ENCODE measurements around the gene TNFRSF18.
A peak's percentile ranks its signal among the peaks of the same experiment; 100 is the strongest.
"Not testable (repeated sequence)": the region's sequence is repeated elsewhere in the genome, so short reads cannot be mapped to it uniquely, and the experiment has no call there.

The TNFRSF18 gene, protein sequence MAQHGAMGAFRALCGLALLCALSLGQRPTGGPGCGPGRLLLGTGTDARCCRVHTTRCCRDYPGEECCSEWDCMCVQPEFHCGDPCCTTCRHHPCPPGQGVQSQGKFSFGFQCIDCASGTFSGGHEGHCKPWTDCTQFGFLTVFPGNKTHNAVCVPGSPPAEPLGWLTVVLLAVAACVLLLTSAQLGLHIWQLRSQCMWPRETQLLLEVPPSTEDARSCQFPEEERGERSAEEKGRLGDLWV

GRCh38 chr1:1206376-1206965 is at the start of gene TNFRSF18:
Gene TNFRSF18, minus strand, starts transcription at chr1:1206592. Its CDS starts 21 bp downstream, at chr1:1206571.
- DNase-seq (ENCODE audit: low spot score), result peak; percentile 35

GRCh38 chr1:1255611-1256010 is 49.2 kb upstream of the TNFRSF18 start:
- no peak for DNase-seq (ENCODE audit: low spot score)

DNA sequence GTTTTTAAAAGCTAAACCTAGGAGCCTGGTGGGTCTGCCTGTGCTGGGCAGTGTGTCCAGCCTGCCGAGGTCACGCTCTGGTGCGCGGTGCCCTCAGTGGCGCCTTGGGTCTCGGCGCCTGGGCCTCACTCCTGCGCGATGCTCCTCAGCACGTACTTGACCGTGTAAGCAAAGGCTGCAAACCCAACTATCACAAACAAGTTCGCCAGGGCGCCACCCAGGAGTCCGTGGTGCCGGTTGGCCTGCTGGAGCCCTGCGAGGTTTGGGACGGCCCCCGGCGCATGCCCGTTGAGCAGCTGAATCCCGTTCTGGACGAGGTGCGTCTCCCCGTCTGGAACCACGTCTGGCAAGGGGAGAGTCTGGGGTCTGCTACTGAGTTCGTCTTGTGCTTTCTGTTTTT is 48.7 kb upstream of the TNFRSF18 start:
- no peak for DNase-seq (ENCODE audit: low spot score)

DNA sequence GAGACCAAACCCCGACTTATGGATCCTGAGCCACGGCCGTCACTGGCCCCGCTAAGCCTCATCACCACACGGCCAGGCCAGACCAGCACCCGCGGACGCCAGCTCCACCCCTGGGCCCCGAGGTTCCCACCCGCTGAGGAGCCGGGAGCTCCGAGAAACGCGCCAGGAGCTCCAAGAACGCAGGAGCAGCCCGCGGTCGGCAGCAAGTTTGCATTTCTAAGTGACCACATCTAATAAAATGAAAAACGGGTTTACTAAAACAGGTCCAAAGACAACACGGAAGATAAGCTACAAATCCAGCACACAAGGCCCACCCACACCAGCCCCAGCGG is 48.2 kb upstream of the TNFRSF18 start:
- DNase-seq (ENCODE audit: low spot score), result no peak

DNA sequence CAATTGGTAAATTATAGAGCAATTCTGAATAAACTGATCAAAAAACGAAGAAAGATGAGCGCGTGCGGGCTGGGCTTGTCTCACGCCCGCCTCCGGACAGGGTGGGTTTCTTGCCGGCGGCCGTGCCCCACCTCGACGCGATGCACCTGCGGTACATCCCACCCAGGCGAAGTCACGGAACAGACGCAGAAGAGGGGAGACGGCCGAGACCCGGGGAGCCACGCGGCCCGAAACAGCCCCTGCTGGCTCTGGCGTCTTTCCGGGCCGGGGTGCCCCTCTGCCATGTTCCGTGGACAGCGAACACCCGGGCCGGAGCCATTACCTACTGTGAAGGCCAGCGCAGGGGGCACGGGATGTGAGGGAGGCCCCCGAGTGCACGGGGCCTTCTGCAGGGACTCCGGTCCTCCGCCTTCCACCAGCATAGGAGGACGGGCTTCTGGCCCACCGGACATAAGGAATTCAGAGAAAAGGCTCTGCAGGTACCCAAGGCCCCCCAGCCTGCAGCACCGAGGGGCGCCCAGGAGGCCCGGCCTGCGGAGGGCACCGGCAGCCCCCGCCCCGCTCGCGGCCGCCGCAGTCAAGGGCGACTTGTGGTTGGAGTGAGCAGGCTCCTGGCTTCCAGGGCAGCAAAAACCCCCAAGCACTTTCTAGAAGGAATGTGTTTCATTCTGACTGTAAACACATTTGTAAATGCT is 47.7 kb upstream of the TNFRSF18 start:
- DNase-seq (ENCODE audit: low spot score), result no peak

DNA sequence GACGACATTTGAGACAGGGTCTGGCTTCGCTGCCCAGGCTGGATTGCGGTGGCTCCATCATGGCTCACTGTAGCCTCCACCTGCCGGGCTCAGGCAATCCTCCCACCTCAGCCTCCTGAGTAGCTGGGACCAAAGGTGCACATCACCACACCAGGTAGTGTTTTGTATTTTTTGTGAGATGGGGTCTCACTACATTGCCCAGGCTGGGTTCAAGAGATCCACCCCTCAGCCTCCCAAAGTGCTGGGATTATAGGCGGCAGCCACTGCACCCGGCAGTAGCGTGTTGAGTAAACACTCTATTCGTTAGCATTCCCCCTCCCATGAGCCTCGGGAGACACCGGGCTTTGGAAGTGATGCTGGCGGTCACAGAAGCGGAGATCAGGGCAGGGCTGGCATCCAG is 46.9 kb upstream of the TNFRSF18 start:
- DNase-seq (ENCODE audit: low spot score), result no peak

DNA sequence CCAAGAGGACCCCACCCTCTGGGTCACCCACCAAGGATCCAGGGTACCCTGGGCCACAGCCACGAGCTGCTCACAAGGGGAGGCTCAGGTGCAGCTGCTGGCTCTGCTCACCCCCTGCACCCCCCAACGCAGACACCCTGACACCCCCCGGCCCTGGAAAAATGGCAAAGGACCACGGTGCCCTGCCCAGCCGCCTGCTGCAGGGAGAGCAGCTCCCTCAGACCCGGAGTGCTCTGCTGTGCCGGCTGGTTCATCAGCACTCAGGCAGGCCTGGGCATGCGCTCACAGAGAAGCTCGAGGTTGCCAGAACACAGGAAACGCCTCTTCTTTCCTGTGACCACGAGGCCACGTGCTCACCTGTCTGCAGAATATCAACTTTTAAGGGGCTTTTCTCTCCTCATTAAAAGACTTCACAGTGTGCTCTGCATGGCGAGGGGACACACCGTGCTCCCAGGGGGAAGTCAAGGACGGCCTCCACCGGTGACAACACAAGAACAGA is 44.4 kb upstream of the TNFRSF18 start:
- peak; percentile 68 for DNase-seq (ENCODE audit: low spot score)

GRCh38 chr1:1248009-1248913 is 41.9 kb upstream of the TNFRSF18 start:
- not testable (repeated sequence) for DNase-seq (ENCODE audit: low spot score)

GRCh38 chr1:1247341-1247913 is 41.0 kb upstream of the TNFRSF18 start:
- no peak for DNase-seq (ENCODE audit: low spot score)

GRCh38 chr1:1246577-1247340 is 40.4 kb upstream of the TNFRSF18 start, which contains the start of gene C1QTNF12:
Gene C1QTNF12, minus strand, starts transcription at chr1:1246722. Its CDS starts 32 bp downstream, at chr1:1246690.
- no peak for DNase-seq (ENCODE audit: low spot score)

DNA sequence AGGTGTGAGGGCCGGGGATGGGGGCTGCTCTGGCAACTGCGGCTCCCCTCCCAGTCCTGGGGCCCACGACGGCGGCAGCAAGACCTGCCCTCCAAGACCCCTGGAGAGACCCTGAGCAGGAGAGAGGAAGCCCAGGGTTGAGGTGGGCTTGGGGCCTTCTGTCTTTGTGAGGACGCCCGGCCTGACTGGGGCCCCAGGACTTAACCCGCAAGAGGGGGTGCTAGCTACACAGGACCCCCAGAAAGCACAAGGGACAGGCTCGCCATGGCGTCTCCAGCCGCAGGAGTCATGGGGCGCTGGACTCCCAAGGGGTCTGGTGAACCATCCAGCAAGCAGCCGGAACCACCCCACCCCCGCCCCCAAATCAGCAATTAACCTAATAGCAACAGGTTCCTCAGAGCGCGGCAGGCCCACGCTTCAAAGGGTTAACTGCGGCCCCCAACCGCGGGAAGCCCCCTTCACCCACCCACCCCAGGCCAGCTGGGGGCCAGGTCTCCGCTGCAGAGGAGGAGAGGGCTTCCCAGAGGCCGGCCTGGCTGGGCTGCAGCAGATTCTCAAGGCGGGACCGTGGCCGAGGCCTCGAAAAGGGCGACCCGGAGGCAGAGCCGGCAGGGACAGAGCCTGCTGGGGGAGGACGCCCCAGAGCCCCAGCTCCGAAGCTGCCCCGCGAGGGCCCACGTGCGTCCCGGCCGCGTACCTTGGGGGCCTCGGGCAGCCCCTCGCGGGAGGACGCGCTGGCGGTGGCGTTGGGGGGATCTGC is 39.6 kb upstream of the TNFRSF18 start:
- no peak for DNase-seq (ENCODE audit: low spot score)

GRCh38 chr1:1245178-1245816 is 38.9 kb upstream of the TNFRSF18 start:
- DNase-seq (ENCODE audit: low spot score), result no peak

DNA sequence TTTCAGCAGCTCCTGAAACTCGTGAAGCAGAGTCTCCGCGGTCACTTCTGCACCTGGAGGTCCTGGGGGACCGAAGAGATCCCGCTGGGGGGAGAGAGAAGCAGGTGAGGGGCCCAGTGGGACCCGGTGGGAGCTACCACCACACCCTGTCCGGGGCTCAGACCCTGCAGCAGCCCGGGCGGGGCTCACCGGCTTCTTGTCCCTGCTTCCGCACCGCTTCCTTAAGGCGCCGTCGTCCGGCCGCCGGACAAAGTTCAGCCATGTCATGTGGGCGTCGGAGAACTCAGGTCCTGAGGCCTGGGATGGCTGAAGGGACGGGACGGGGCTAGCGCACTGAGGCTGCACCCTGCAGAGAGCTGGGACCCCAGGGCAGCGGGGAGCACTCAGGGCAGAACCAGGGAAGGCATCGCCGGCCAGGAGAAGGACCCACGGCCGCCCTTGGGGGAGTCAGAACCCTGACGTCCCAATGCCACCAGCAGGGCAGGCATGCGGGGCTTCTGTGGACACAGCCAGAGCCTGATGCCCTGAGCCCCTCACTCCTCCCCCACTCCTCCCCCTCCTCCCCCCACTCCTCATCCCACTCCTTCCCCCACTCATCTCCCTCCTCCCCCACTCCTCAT is 37.9 kb upstream of the TNFRSF18 start:
- DNase-seq (ENCODE audit: low spot score), result no peak

GRCh38 chr1:1243807-1244191 is 37.4 kb upstream of the TNFRSF18 start:
- DNase-seq (ENCODE audit: low spot score), result no peak

- no peak for DNase-seq (ENCODE audit: low spot score)
Observed at GRCh38 chr1:1243266-1243660, 36.9 kb upstream of the TNFRSF18 start.

DNA sequence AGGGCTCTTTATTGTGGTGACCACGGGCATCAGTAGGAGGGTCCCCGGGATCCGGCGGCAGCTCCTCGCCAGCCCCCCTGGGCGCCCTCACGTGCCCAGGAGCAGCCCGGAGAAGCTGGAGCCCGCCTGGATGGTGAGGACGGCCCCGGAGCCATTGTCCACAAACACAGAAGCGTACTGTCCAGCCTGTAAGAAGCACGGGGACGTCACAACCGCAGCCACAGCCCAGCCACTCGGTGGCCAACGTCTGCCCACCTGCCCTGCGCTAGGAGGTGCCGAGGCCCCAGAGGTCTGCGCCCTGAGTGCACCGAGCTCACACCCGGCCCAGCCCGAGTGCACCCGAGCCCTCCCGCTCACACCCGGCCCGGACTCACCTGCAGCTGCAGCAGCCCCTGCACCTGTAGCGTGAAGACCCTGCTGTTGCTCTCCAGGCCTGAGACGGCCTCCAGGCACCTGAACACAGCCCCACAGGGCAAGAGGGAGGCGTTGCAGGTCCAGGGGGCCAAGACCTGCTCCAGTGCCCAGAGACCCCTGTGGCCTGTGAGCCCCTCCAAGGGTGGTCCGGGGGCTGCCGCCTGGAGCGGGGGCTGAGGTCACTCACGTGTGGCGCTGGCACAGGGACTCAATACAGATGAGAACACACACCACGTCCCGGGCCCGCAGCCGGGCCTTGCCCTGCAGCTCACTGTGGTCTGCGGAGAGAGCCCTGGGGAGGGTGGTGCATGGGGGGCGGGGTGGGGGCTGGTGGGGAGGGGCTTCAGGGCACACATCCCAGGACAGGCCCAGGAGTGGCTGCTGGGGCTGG is 36.3 kb upstream of the TNFRSF18 start:
- DNase-seq (ENCODE audit: low spot score), result no peak

DNA sequence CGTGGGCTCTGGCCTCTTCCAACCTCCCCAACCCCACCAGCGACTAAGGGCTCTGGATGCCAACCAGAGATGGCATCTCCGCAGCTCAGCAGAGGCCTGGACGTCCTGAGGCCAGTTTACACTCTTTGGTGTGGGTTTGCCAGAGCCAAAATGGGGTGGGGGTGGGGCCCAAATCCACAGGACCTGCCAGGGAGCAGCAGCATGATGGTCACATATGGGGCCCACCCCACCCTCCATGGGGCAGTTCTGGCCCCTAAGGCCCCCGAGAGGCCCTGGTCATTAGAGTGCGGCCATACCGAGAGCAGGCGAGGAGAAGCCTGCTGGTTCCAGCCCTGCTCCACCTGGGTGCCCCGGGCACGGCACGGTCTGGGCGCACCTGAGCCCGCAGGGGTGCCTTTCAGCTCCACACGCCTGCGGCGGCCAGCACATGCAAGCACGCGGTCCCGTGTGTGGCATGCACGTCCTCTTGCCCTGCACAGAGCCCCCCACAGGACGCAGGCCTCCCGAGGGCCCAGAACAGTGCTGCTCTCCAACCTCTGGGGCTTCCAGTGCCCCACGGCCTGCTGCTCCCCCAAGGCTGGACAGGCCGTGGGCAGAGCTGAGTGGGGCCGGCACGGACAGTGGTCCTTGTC is 35.3 kb upstream of the TNFRSF18 start:
- no peak for DNase-seq (ENCODE audit: low spot score)

All from CD4-positive, alpha-beta T cell treated with Interleukin-2 at 100 ng/mL for 4 hours (primary cell).